ENCODE measurements around the gene ZNF454.

DNA sequence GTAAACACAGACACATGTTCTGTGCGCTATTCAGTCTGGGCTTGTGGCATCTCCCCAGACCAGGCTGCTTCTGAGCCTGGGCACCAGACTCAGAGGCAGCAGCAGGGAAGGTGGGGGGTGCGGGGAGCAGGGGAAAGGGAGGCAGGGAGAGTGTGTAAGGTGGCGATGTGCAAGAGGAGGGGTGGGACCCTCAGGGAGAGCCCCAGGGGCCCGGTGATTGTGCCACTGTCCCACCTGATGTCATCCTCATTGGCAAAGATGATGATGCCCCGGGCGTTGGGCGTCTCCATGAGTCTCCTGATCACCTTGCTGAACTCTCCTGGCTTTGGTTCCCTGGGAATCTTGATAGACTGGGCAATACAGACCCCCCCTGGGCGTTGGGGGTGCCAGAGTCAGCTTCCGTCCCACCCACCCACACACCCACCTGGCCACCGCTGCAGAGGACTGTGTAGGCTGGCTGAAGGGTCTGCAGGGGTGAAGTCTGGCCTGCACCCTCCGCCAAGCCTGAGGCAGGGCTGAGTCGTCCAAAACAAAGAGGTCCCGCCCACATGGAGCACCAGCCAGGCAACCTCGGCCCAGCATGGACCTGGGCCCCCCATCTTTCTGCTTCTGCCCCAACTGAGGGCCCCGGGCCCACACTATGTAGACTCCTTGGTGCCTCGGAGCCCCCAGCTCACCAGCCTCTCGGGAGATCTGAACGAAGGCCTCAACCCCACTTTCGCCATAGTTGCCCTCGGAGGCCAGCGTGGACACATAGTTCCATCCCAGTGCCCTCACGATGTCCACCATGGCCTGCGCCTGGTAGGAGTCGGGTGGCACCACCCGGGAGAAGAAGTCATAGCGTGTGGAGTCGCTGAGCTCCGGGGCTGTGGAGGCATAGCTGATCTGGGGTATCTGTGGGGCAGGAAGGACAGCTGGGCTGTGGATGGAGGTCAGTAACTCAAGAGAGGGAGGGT, 50.5 kb downstream of the ZNF454 start:
- TF ChIP-seq, protein P1, sequence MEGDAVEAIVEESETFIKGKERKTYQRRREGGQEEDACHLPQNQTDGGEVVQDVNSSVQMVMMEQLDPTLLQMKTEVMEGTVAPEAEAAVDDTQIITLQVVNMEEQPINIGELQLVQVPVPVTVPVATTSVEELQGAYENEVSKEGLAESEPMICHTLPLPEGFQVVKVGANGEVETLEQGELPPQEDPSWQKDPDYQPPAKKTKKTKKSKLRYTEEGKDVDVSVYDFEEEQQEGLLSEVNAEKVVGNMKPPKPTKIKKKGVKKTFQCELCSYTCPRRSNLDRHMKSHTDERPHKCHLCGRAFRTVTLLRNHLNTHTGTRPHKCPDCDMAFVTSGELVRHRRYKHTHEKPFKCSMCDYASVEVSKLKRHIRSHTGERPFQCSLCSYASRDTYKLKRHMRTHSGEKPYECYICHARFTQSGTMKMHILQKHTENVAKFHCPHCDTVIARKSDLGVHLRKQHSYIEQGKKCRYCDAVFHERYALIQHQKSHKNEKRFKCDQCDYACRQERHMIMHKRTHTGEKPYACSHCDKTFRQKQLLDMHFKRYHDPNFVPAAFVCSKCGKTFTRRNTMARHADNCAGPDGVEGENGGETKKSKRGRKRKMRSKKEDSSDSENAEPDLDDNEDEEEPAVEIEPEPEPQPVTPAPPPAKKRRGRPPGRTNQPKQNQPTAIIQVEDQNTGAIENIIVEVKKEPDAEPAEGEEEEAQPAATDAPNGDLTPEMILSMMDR (IDR thresholded peaks at IDR 0.05) = no peak
- TF ChIP-seq POLR2A (IDR thresholded peaks at IDR 0.05) = no peak
